ENCODE data around the gene JAG2.

- TF ChIP-seq CTCF (CRISPR knock-in tag; IDR thresholded peaks at IDR 0.05) (no peak), ZNF451 (CRISPR knock-in tag; IDR thresholded peaks at IDR 0.05) (no peak), ELF1 (CRISPR knock-in tag; IDR thresholded peaks at IDR 0.05) (no peak), CREB1 (IDR thresholded peaks at IDR 0.05) (no peak), CREB1 (CRISPR knock-in tag; IDR thresholded peaks at IDR 0.05) (no peak), ZNF530 (CRISPR knock-in tag; IDR thresholded peaks at IDR 0.05; ENCODE audit: low read depth) (no peak), POLR2A (IDR thresholded peaks at IDR 0.05; ENCODE audit: insufficient read depth in 1 of 2, low read depth in 2 of 2, low read length in 2 of 2) (no peak), RBM22 (optimal IDR thresholded peaks at IDR 0.05; ENCODE audit: low read length) (no peak), PAX8 (CRISPR knock-in tag; IDR thresholded peaks at IDR 0.05; ENCODE audit: borderline replicate concordance) (no peak), NKX3-1 (CRISPR knock-in tag; IDR thresholded peaks at IDR 0.05) (no peak), EZH2 (conservative IDR thresholded peaks at IDR 0.05; ENCODE audit: low read depth, low read length) (no peak), EHMT2 (IDR thresholded peaks at IDR 0.05; ENCODE audit: borderline replicate concordance, low read depth, low read length) (no peak), ZNF674 (CRISPR knock-in tag; IDR thresholded peaks at IDR 0.05; ENCODE audit: low read depth) (no peak)
Observed at GRCh38 chr14:105185973-105186372, 17.4 kb upstream of the JAG2 start.
